HG03460 (cell line): ENCODE data around the gene ARFGEF2.
"Not testable (repeated sequence)": the region's sequence is repeated elsewhere in the genome, so short reads cannot be mapped to it uniquely, and the experiment has no call there.

ENCODE experiments used
- ATAC-seq: cut with Tn5 transposase; IDR thresholded peaks from one replicate; pipeline ENCODE4 v1.9.1; 2021; ENCODE audit not compliant: unreplicated experiment

ARFGEF2 gene

GRCh38 chr20:48949304-48950170 lies 28.0 kb downstream of the ARFGEF2 start:
- no peak for ATAC-seq

DNA sequence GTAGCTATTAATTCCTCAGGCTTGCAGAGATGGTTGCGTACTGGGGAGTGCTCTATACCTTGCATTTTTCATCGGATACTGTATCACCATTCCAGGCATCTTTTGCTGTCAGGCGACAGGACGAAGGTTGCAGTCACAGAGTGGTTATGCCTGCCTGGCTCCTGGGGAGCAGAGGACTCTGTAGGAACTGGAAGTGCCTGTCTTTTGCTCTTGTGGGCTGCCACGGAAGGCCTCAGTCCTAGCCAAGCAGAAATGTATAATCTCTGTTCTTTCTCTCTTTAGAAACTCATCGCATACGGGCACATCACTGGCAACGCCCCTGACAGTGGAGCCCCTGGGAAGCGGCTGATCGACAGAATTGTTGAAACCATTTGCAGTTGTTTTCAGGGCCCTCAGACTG lies 29.5 kb downstream of the ARFGEF2 start:
- ATAC-seq = no peak

- ATAC-seq = no peak
Observed at GRCh38 chr20:48951646-48952045, 30.1 kb downstream of the ARFGEF2 start.

GRCh38 chr20:48952656-48953055 lies 31.1 kb downstream of the ARFGEF2 start:
- ATAC-seq = no peak

DNA sequence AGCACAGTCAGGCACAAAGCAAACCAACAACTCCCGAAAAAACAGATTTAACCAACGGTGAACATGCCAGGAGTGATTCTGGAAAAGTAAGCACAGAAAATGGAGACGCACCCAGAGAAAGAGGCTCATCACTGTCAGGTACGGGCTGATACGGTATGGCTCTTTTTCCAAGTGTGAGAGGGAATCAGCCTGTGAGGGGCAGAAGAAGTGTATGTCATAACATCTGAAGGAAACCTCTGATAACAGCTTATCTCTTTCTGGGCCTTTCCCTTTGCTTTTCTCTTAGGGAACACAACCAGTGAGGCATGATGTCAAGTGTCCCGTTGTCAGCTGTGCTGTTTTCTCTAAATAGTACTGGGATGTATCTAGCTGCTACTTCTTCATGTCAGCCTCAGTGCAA lies 32.1 kb downstream of the ARFGEF2 start:
- no peak for ATAC-seq

DNA sequence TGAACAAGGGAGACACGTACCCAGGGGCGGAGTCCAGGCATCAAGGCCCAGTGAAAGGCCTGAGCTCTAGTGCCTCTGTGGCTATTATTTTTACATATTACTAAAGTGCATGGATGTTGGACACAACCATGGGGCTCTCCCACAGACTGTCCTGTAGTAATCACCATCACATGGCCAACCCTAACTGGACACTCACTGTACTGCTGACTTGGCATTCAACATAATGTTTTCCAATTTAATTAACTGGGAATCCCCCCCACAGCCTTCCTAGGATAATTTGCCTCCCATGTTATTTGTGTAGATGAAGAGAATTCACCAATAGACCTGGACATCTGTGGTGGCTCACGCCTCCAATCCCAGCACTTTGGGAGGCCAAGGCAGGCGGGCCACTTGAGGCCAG lies 34.5 kb downstream of the ARFGEF2 start:
- no peak for ATAC-seq

DNA sequence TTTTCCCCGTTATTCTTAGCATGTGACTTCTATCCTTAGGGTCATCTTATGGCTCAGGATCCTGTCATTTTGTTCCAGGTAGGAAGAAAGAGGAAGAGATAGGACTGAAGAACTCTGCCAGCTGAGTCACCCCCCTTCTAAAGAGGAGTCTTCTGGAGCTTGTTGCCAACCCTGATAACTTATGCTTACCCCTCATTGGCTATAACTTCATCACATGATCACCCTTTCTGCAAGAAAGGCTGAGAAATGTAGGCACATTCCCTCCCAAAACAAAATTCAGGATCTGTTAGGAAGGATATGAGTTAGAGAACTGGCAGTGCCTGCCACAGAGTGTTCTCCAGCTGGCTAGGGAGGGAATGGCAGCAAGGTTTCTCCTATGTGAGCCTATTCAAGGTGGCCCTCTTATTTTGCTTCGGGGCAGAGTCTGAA lies 35.6 kb downstream of the ARFGEF2 start:
- no peak for ATAC-seq

- ATAC-seq = no peak
Observed at GRCh38 chr20:48957533-48957932, 36.0 kb downstream of the ARFGEF2 start.

DNA sequence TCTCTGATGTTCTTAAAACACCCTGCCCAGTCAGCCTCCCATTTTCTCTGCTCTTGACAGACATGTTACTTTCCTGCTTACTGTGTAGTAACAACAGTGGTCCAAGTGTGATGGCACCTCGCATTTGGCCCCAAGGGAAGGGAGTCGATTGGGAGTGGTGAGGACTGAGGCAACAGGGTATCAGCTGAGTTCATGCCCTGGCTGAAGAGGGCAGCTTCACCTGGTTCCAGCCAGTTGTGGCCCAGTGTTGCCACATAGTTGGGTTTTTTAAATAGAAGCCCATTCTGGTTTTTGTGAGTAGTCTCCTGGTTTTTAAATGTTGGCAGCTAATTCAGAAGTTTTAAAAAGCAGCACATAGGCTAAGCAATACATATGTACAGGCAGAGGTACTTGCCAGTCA lies 37.2 kb downstream of the ARFGEF2 start:
- no peak for ATAC-seq

DNA sequence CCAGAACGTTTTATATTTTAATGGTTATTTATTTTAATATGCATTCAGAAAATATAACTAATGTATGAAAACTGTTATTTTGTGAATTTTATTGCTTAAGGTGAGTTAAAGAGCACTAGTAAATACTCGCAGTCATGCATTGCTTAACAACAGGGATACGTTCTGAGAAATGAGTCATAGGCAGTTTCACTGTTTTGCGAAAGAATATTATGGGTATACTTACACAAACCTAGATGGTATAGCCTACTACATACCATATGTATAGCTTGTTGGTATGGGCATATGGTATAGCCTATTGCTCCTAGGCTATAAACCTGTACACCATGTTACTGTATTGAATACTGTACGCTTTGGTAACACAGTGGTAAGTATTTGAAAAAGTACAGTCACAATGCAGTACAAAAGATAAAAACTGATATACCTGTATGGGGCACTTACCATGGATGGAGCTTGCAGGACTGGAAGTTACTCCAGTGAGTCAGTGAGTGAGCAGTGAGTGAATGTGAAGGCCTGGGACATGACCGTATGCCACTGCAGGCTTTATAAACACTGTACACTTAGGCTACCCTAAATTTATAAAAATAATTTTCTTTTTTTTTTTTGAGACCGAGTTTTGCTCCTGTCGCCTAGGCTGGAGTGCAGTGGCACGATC lies 38.5 kb downstream of the ARFGEF2 start:
- ATAC-seq = no peak

- ATAC-seq = no peak
Observed at GRCh38 chr20:48962421-48962820, 40.9 kb downstream of the ARFGEF2 start.

DNA sequence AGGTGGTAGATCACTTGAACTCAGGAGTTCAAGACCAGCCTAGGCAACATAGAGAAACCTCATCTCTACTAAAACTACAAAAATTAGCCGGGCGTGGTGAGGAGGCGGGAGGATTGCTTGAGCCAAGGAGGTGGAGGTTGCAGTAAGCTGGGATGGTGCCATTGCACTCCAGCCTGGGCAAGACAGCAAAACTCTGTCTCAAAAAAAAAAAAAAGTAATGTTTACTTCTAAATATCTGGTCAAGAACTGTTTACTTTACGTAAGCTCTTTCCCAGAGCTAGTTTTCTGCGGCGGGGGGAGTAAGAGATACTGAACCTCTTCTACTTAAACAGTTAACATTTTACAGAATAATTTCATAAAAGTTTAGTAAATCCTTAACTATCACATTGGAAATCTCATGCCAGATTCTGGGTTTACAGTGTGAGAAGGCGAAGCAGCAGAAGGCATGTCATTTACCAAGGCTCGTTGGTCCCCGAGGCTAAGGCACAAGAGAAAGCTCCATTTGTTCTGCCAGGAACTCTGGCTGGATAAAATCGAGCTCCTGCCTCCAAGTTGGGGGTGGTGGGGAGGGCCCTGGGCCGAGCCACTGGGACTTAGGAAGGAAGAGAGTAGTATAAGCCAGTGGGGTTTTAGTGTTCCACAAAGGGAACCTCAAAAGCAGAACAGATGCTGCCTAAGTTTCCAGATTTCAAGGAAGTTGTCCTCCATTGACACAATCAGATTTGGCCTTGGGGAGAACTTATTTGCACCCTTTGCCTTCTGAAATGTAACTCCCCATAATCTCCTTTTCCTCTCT lies 41.7 kb downstream of the ARFGEF2 start:
- no peak for ATAC-seq

GRCh38 chr20:48965189-48965910 lies 43.8 kb downstream of the ARFGEF2 start:
- ATAC-seq = no peak

DNA sequence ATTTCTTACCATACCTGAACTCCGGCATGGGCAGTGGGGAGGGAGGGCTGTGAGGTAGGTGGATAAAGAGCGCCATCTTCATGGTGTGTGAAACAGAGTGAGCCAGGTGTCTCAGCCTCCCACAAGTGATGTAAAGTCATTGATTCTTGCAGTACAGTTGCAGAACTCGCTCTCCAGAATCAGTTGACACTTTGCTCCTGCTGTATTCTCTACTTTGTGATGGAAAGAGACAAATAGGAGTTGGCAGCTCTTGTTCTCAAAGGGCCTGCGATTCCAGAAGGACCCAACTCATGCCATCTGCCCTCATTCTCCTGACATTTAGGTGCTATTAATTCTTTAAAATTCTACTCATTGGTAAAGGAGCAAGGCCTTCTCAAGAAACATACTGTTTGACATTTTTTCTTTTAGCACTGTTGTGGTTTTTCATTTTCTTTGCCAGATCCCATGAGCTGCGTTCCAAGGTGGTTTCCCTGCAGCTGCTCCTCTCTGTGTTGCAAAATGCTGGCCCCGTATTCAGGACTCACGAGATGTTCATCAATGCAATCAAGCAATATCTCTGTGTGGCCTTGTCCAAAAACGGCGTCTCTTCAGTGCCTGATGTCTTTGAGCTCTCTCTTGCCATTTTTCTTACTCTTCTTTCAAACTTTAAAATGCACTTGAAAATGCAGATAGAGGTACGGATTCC lies 49.3 kb downstream of the ARFGEF2 start:
- no peak for ATAC-seq

DNA sequence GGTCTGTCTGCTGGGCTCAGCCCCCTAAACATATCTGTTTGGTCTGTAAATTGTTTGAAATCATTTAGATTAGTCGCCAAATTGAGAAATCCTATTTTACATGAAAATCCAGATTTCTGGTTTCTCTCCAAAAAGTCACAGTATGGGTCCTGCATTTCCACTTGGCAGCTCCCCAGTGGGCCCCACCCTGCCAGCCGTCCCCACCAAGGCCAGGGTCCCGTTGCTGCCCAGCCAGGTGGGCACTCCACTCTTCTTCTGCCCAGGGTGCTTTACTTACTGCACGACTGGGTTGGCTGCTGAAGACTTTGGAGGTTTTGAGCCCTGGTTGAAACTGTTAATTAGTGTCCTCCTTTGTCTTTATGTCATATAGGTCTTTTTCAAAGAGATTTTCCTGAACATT lies 50.4 kb downstream of the ARFGEF2 start:
- no peak for ATAC-seq

DNA sequence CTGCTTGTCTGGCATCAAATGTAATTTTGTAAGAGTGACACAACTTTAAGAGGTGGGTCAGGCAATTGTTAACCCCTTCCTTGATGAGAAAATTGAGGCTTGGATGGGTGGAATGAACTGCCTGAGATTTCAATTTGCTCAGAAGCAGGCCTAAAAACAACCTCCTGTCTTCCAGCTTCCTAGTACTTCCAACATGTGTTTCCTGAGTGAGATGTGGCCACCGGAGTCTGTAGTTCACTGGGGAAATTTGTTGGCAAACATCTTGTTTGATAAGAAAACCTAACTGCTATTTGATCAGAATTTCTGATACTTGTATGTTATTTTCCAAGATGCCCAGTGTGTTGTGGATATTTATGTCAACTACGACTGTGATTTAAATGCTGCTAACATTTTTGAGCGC lies 51.3 kb downstream of the ARFGEF2 start:
- no peak for ATAC-seq

GRCh38 chr20:48975955-48976354 lies 54.4 kb downstream of the ARFGEF2 start:
- no peak for ATAC-seq

- not testable (repeated sequence) for ATAC-seq
Observed at GRCh38 chr20:48979980-48980379, 58.5 kb downstream of the ARFGEF2 start.

DNA sequence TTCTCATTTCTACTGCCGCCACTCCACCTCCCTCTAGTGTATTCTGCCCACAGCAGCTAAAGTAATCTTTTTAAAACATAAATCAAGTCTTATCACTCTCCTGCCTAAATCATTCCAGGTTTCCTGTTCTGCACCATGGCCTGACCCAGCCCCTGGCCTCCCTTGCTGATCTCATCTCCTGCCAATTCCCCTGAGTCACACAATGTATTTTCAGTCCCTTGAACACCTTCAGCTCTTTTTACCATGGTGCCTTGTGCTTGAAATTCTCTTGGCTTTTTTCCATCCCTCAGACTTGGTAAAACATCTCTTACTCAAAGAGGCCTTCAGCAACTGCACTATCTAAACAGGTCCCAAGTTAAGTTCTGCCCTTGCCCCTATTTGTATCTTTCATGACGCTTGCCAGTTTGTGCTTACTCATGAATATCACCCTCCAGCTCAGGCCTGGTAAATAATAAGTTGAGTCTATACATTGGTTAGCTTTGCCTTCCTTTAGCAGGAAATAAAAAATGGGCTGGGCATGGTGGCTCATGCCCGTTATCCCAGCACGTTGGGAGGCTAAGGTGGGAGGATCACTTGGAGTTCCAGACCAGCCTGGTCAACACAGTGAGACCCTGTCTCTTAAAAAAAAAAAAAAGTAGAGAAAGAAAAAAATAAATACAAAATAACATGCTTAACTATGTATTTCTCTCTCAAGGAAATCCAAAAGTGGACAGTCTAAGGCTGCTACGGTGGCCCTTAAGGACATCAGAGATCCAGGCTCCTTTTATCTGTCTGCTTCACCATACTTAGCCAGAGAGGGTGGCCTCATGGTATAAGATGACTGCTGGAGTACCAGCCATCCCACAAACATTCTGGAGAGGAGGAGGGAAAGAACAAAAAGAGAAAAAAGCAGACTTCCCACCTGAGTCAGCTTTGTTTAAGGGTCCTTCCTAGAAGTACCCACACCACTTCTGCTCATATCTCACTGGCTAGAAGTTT lies 62.2 kb downstream of the ARFGEF2 start:
- ATAC-seq = no peak
